ENCODE measurements around the gene PRDX2. TPM values are rescaled to one million over a fixed set of nuclear protein-coding genes. Genes with fewer than 3 reads are reported as not detected.
A peak's percentile ranks its signal among the peaks of the same experiment; 100 is the strongest.
"Not testable (repeated sequence)": the region's sequence is repeated elsewhere in the genome, so short reads cannot be mapped to it uniquely, and the experiment has no call there.

Gene PRDX2
- 100 to 1,000 TPM; 164 to 466 (median 202) TPM for total RNA-seq
- long read RNA-seq, transcript PRDX2-201 (6 exons, 987 nt), result major isoform, 128 of 140 reads
- long read RNA-seq, partial matches to known transcripts, result 10 of 140 reads
- long read RNA-seq, other reads (novel, unspliced or antisense), result 2 of 140 reads

GRCh38 chr19:12801466-12802266 is at the start of gene PRDX2, which contains the start of gene THSD8:
Gene PRDX2 (minus strand): TSS chr19:12801800. CDS start chr19:12801261, 539 bp downstream.
Gene THSD8 (plus strand): TSS chr19:12802069. CDS start chr19:12802072, 3 bp downstream.
- intact Hi-C loops (cut with DNase I), result no loop called here
- ATAC-seq (peak; percentile 85 to 93 (median 88)), DNase-seq (peak; percentile 87 to 88 (median 88))
- peak; percentile 96 for TF ChIP-seq POLR2A (IDR thresholded peaks at IDR 0.05)
- TF ChIP-seq, protein P1, sequence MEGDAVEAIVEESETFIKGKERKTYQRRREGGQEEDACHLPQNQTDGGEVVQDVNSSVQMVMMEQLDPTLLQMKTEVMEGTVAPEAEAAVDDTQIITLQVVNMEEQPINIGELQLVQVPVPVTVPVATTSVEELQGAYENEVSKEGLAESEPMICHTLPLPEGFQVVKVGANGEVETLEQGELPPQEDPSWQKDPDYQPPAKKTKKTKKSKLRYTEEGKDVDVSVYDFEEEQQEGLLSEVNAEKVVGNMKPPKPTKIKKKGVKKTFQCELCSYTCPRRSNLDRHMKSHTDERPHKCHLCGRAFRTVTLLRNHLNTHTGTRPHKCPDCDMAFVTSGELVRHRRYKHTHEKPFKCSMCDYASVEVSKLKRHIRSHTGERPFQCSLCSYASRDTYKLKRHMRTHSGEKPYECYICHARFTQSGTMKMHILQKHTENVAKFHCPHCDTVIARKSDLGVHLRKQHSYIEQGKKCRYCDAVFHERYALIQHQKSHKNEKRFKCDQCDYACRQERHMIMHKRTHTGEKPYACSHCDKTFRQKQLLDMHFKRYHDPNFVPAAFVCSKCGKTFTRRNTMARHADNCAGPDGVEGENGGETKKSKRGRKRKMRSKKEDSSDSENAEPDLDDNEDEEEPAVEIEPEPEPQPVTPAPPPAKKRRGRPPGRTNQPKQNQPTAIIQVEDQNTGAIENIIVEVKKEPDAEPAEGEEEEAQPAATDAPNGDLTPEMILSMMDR (IDR thresholded peaks at IDR 0.05), result no peak
- peaks cover 0 to 9% (median 3%) of the 10 kb centered on the region in 4 donors for H3K36me3 ChIP-seq
- H3K27ac ChIP-seq, result peak within 1 kb of the TSS; percentile 62 to 64 (median 62)
- H3K9me3 ChIP-seq, result no peaks in the 10 kb centered on the region
- 0% methylated on average over 3 of the region's 78 CpGs for WGBS (ENCODE audit: insufficient coverage, low coverage, low lambda C conversion rate, missing lambda C conversion rate)
- H3K4me1 ChIP-seq, result peaks cover 0 to 6% (median 0%) of the 10 kb centered on the region in 4 donors
- H3K4me3 ChIP-seq, result peak within 1 kb of the TSS; percentile 89 to 99 (median 92)
- H3K27me3 ChIP-seq, result no peaks in the 10 kb centered on the region

- Histone ChIP-seq H3K4me1 (peaks cover 0 to 7% (median 0%) of the 10 kb centered on the region in 4 donors), H3K27ac (no peak overlapping the region), H3K9me3 (no peaks in the 10 kb centered on the region), H3K27me3 (no peaks in the 10 kb centered on the region), H3K36me3 (no peaks in the 10 kb centered on the region), H3K4me3 (no peak overlapping the region)
- intact Hi-C loops (cut with DNase I), result loop anchor here (10.0 kb wide), 2 partner anchors 83 to 283 kb away; no protein-coding TSS in a partner anchor
- no peak for TF ChIP-seq POLR2A (IDR thresholded peaks at IDR 0.05)
- TF ChIP-seq, protein P1 (IDR thresholded peaks at IDR 0.05), result peak; percentile 97 to 100 (median 99)
- DNase-seq (peak; percentile 83 to 85 (median 84)), ATAC-seq (peak; percentile 97 to 100 (median 99))
- 2% methylated on average over 33 of the region's 69 CpGs for WGBS (ENCODE audit: insufficient coverage, low coverage, low lambda C conversion rate, missing lambda C conversion rate)
These were observed 45.8 kb upstream of the PRDX2 start for GRCh38 chr19:12847159-12848139.

- not testable (repeated sequence) for H3K4me3 ChIP-seq, H3K27ac ChIP-seq, H3K36me3 ChIP-seq, H3K27me3 ChIP-seq, H3K4me1 ChIP-seq, H3K9me3 ChIP-seq, ATAC-seq, DNase-seq
- 36% methylated on average over 2 of the region's 7 CpGs for WGBS (ENCODE audit: insufficient coverage, low coverage, low lambda C conversion rate, missing lambda C conversion rate)
- intact Hi-C loops (cut with DNase I), result loop anchor here (10.0 kb wide), 2 partner anchors 82 to 282 kb away; no protein-coding TSS in a partner anchor
These were observed 45.0 kb upstream of the PRDX2 start for GRCh38 chr19:12846613-12847012.

DNA sequence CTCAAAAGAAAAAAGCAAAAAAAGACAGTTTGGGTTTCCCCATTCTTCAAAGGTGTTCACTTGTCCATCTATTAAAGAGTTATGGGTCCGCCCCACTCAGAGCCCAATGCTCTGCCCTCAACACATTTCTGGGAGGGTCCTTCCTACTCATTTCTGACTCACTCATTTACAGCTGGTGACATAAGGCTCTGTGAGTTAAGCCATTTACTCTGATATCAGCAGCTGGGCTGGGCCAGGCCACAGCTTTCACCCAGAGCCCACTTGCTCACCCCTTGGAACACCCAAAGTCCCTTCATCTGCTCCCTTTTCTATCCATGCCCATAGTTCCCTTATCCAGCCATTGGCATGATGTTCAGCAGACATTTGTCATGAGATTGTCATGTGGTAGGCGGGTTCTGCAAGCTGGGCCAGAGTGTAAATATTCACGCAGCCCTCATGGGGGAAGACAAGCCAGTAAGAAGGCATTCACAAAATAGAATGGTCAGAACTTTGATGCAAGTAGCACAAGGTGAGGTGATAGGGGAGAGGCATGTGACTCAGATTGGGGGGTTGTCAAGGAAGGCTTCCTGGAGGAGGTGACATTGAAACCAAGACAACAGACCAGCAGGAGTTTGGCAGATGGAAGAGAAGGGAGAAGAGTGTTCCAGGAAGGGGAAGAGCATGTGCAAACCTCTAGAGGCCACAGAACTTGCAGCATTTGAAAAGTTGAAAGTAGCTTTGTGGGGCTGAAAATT is 42.6 kb upstream of the PRDX2 start:
- 76% methylated on average over 3 of the region's 3 CpGs for WGBS (ENCODE audit: insufficient coverage, low coverage, low lambda C conversion rate, missing lambda C conversion rate)
- Histone ChIP-seq H3K36me3 (no peaks in the 10 kb centered on the region), H3K4me1 (peaks cover 0 to 7% (median 0%) of the 10 kb centered on the region in 4 donors), H3K4me3 (no peak overlapping the region), H3K9me3 (no peaks in the 10 kb centered on the region), H3K27me3 (peaks cover 0 to 12% of the 10 kb centered on the region in 2 donors), H3K27ac (no peak overlapping the region)
- ATAC-seq (no peak), DNase-seq (no peak)
- TF ChIP-seq, protein P1 (IDR thresholded peaks at IDR 0.05), result no peak
- no peak for TF ChIP-seq POLR2A (IDR thresholded peaks at IDR 0.05)
- intact Hi-C loops (cut with DNase I), result loop anchor here (10.0 kb wide), 2 partner anchors 79 to 279 kb away; no protein-coding TSS in a partner anchor
